Measurements from ENCODE around the gene SSH2.
A peak's percentile ranks its signal among the peaks of the same experiment; 100 is the strongest.
"Not testable (repeated sequence)": the region's sequence is repeated elsewhere in the genome, so short reads cannot be mapped to it uniquely, and the experiment has no call there.

Gene SSH2

GRCh38 chr17:29880031-29880430 lies 50.0 kb downstream of the SSH2 start:
- Histone ChIP-seq H3K27me3 (ENCODE audit: control insufficient read depth in 5 of 5, insufficient read depth in 4 of 5, low read length in 5 of 5) (no peaks in the 10 kb centered on the region), H3K27ac (ENCODE audit: low read depth, low read length) (no peak overlapping the region), H3K4me1 (ENCODE audit: control insufficient read depth in 5 of 5, insufficient read depth in 5 of 5, low read length in 5 of 5) (no peaks in the 10 kb centered on the region), H3K9ac (ENCODE audit: low read length in 5 of 5) (no peak overlapping the region), H3K36me3 (ENCODE audit: control insufficient read depth in 5 of 5, insufficient read depth in 5 of 5, low read length in 5 of 5) (no peaks in the 10 kb centered on the region), H3K4me3 (ENCODE audit: low read depth in 1 of 5, low read length in 5 of 5) (no peak overlapping the region), H3K9me3 (ENCODE audit: control insufficient read depth in 5 of 5, low read length in 5 of 5) (no peaks in the 10 kb centered on the region)

- Histone ChIP-seq H3K4me3 (ENCODE audit: low read depth in 1 of 5, low read length in 5 of 5) (no peak overlapping the region), H3K27me3 (ENCODE audit: control insufficient read depth in 5 of 5, insufficient read depth in 4 of 5, low read length in 5 of 5) (no peaks in the 10 kb centered on the region), H3K27ac (ENCODE audit: low read depth, low read length) (no peak overlapping the region), H3K9me3 (ENCODE audit: control insufficient read depth in 5 of 5, low read length in 5 of 5) (no peaks in the 10 kb centered on the region), H3K36me3 (ENCODE audit: control insufficient read depth in 5 of 5, insufficient read depth in 5 of 5, low read length in 5 of 5) (no peaks in the 10 kb centered on the region), H3K4me1 (ENCODE audit: control insufficient read depth in 5 of 5, insufficient read depth in 5 of 5, low read length in 5 of 5) (peaks cover 0 to 8% (median 7%) of the 10 kb centered on the region in 5 donors), H3K9ac (ENCODE audit: low read length in 5 of 5) (no peak overlapping the region)
These were observed 55.0 kb downstream of the SSH2 start for GRCh38 chr17:29874931-29875596.

GRCh38 chr17:29874358-29874757 lies 55.7 kb downstream of the SSH2 start:
- not testable (repeated sequence) for H3K27me3 ChIP-seq (ENCODE audit: control insufficient read depth in 5 of 5, insufficient read depth in 4 of 5, low read length in 5 of 5); H3K27ac ChIP-seq (ENCODE audit: low read depth, low read length); H3K9me3 ChIP-seq (ENCODE audit: control insufficient read depth in 5 of 5, low read length in 5 of 5); H3K4me1 ChIP-seq (ENCODE audit: control insufficient read depth in 5 of 5, insufficient read depth in 5 of 5, low read length in 5 of 5); H3K9ac ChIP-seq (ENCODE audit: low read length in 5 of 5); H3K36me3 ChIP-seq (ENCODE audit: control insufficient read depth in 5 of 5, insufficient read depth in 5 of 5, low read length in 5 of 5); H3K4me3 ChIP-seq (ENCODE audit: low read depth in 1 of 5, low read length in 5 of 5)

- H3K4me1 ChIP-seq (ENCODE audit: control insufficient read depth in 5 of 5, insufficient read depth in 5 of 5, low read length in 5 of 5), result peaks cover 0 to 8% (median 7%) of the 10 kb centered on the region in 5 donors
- no peak overlapping the region for H3K4me3 ChIP-seq (ENCODE audit: low read depth in 1 of 5, low read length in 5 of 5)
- no peak overlapping the region for H3K27ac ChIP-seq (ENCODE audit: low read depth, low read length)
- H3K36me3 ChIP-seq (ENCODE audit: control insufficient read depth in 5 of 5, insufficient read depth in 5 of 5, low read length in 5 of 5), result no peaks in the 10 kb centered on the region
- H3K27me3 ChIP-seq (ENCODE audit: control insufficient read depth in 5 of 5, insufficient read depth in 4 of 5, low read length in 5 of 5), result no peaks in the 10 kb centered on the region
- H3K9me3 ChIP-seq (ENCODE audit: control insufficient read depth in 5 of 5, low read length in 5 of 5), result no peaks in the 10 kb centered on the region
- no peak overlapping the region for H3K9ac ChIP-seq (ENCODE audit: low read length in 5 of 5)
These were observed 56.6 kb downstream of the SSH2 start for GRCh38 chr17:29873476-29873875.

- Histone ChIP-seq H3K36me3 (ENCODE audit: control insufficient read depth in 5 of 5, insufficient read depth in 5 of 5, low read length in 5 of 5) (no peaks in the 10 kb centered on the region), H3K9me3 (ENCODE audit: control insufficient read depth in 5 of 5, low read length in 5 of 5) (no peaks in the 10 kb centered on the region), H3K4me3 (ENCODE audit: low read depth in 1 of 5, low read length in 5 of 5) (no peak overlapping the region), H3K27ac (ENCODE audit: low read depth, low read length) (no peak overlapping the region), H3K27me3 (ENCODE audit: control insufficient read depth in 5 of 5, insufficient read depth in 4 of 5, low read length in 5 of 5) (no peaks in the 10 kb centered on the region), H3K9ac (ENCODE audit: low read length in 5 of 5) (peak overlapping the region in 1 of 5 donors; percentile 39), H3K4me1 (ENCODE audit: control insufficient read depth in 5 of 5, insufficient read depth in 5 of 5, low read length in 5 of 5) (peaks cover 0 to 8% (median 7%) of the 10 kb centered on the region in 5 donors)
These were observed 59.1 kb downstream of the SSH2 start for GRCh38 chr17:29870836-29871465.

- Histone ChIP-seq H3K4me3 (ENCODE audit: low read depth in 1 of 5, low read length in 5 of 5) (no peak overlapping the region), H3K36me3 (ENCODE audit: control insufficient read depth in 5 of 5, insufficient read depth in 5 of 5, low read length in 5 of 5) (no peaks in the 10 kb centered on the region), H3K9me3 (ENCODE audit: control insufficient read depth in 5 of 5, low read length in 5 of 5) (no peaks in the 10 kb centered on the region), H3K27ac (ENCODE audit: low read depth, low read length) (no peak overlapping the region), H3K27me3 (ENCODE audit: control insufficient read depth in 5 of 5, insufficient read depth in 4 of 5, low read length in 5 of 5) (no peaks in the 10 kb centered on the region), H3K9ac (ENCODE audit: low read length in 5 of 5) (no peak overlapping the region), H3K4me1 (ENCODE audit: control insufficient read depth in 5 of 5, insufficient read depth in 5 of 5, low read length in 5 of 5) (peaks cover 0 to 8% (median 7%) of the 10 kb centered on the region in 5 donors)
These were observed 62.3 kb downstream of the SSH2 start for GRCh38 chr17:29867643-29868181.

- peaks cover 0 to 8% (median 7%) of the 10 kb centered on the region in 5 donors for H3K4me1 ChIP-seq (ENCODE audit: control insufficient read depth in 5 of 5, insufficient read depth in 5 of 5, low read length in 5 of 5)
- H3K9ac ChIP-seq (ENCODE audit: low read length in 5 of 5), result no peak overlapping the region
- H3K27ac ChIP-seq (ENCODE audit: low read depth, low read length), result no peak overlapping the region
- H3K36me3 ChIP-seq (ENCODE audit: control insufficient read depth in 5 of 5, insufficient read depth in 5 of 5, low read length in 5 of 5), result no peaks in the 10 kb centered on the region
- no peaks in the 10 kb centered on the region for H3K9me3 ChIP-seq (ENCODE audit: control insufficient read depth in 5 of 5, low read length in 5 of 5)
- no peaks in the 10 kb centered on the region for H3K27me3 ChIP-seq (ENCODE audit: control insufficient read depth in 5 of 5, insufficient read depth in 4 of 5, low read length in 5 of 5)
- H3K4me3 ChIP-seq (ENCODE audit: low read depth in 1 of 5, low read length in 5 of 5), result no peak overlapping the region
These were observed 63.2 kb downstream of the SSH2 start for GRCh38 chr17:29866746-29867404.

GRCh38 chr17:29864615-29865014 lies 65.4 kb downstream of the SSH2 start:
- Histone ChIP-seq H3K27ac (ENCODE audit: low read depth, low read length) (no peak overlapping the region), H3K4me1 (ENCODE audit: control insufficient read depth in 5 of 5, insufficient read depth in 5 of 5, low read length in 5 of 5) (no peaks in the 10 kb centered on the region), H3K27me3 (ENCODE audit: control insufficient read depth in 5 of 5, insufficient read depth in 4 of 5, low read length in 5 of 5) (no peaks in the 10 kb centered on the region), H3K36me3 (ENCODE audit: control insufficient read depth in 5 of 5, insufficient read depth in 5 of 5, low read length in 5 of 5) (no peaks in the 10 kb centered on the region), H3K9ac (ENCODE audit: low read length in 5 of 5) (no peak overlapping the region), H3K9me3 (ENCODE audit: control insufficient read depth in 5 of 5, low read length in 5 of 5) (no peaks in the 10 kb centered on the region), H3K4me3 (ENCODE audit: low read depth in 1 of 5, low read length in 5 of 5) (no peak overlapping the region)

GRCh38 chr17:29864123-29864522 lies 65.9 kb downstream of the SSH2 start:
- not testable (repeated sequence) for H3K9ac ChIP-seq (ENCODE audit: low read length in 5 of 5); H3K27me3 ChIP-seq (ENCODE audit: control insufficient read depth in 5 of 5, insufficient read depth in 4 of 5, low read length in 5 of 5); H3K4me1 ChIP-seq (ENCODE audit: control insufficient read depth in 5 of 5, insufficient read depth in 5 of 5, low read length in 5 of 5); H3K4me3 ChIP-seq (ENCODE audit: low read depth in 1 of 5, low read length in 5 of 5); H3K27ac ChIP-seq (ENCODE audit: low read depth, low read length); H3K36me3 ChIP-seq (ENCODE audit: control insufficient read depth in 5 of 5, insufficient read depth in 5 of 5, low read length in 5 of 5); H3K9me3 ChIP-seq (ENCODE audit: control insufficient read depth in 5 of 5, low read length in 5 of 5)

- no peaks in the 10 kb centered on the region for H3K27me3 ChIP-seq (ENCODE audit: control insufficient read depth in 5 of 5, insufficient read depth in 4 of 5, low read length in 5 of 5)
- H3K27ac ChIP-seq (ENCODE audit: low read depth, low read length), result no peak overlapping the region
- H3K4me1 ChIP-seq (ENCODE audit: control insufficient read depth in 5 of 5, insufficient read depth in 5 of 5, low read length in 5 of 5), result no peaks in the 10 kb centered on the region
- no peak overlapping the region for H3K4me3 ChIP-seq (ENCODE audit: low read depth in 1 of 5, low read length in 5 of 5)
- no peaks in the 10 kb centered on the region for H3K36me3 ChIP-seq (ENCODE audit: control insufficient read depth in 5 of 5, insufficient read depth in 5 of 5, low read length in 5 of 5)
- H3K9ac ChIP-seq (ENCODE audit: low read length in 5 of 5), result no peak overlapping the region
- H3K9me3 ChIP-seq (ENCODE audit: control insufficient read depth in 5 of 5, low read length in 5 of 5), result no peaks in the 10 kb centered on the region
These were observed 67.1 kb downstream of the SSH2 start for GRCh38 chr17:29862951-29863350.
